Kidney (tissue), 14 donors: ENCODE results near the gene RALGPS1. TPM values are rescaled to one million over a fixed set of nuclear protein-coding genes. Genes with fewer than 3 reads are reported as not detected.

Source experiments
- DNase-seq, 5 donors: peaks; one replicate each; pipeline ENCODE4 v3.0.0-alpha.2; 2013 to 2020
- FAIRE-seq: peaks from 2 replicates; lab custom pipeline; 2012; peaks lifted over from hg19 to GRCh38; lab: Jason Lieb, UNC
- H3K27ac ChIP-seq, 2 donors: one replicate each; pipeline ENCODE4 v1.7.0; 2013; ENCODE audit warnings: low read depth in 2 of 2, low read length in 2 of 2, inconsistent platforms in 1 of 2
- H3K27me3 ChIP-seq: one replicate; pipeline ENCODE4 v1.7.1; 2013; ENCODE audit warnings: low read length, inconsistent platforms; ENCODE audit not compliant: control insufficient read depth, insufficient read depth
- H3K36me3 ChIP-seq, 3 donors: one replicate each; pipeline versions ENCODE4 v1.7.0 to v1.7.1; 2013; ENCODE audit warnings: low read length in 3 of 3, control low read depth in 1 of 3, inconsistent platforms in 1 of 3; ENCODE audit not compliant: insufficient read depth in 3 of 3, control insufficient read depth in 2 of 3
- H3K4me1 ChIP-seq, 3 donors: one replicate each; pipeline versions ENCODE4 v1.7.0 to v1.7.1; 2013; ENCODE audit warnings: low read length in 3 of 3, inconsistent platforms in 1 of 3, low read depth in 1 of 3; ENCODE audit not compliant: control insufficient read depth in 2 of 3, insufficient read depth in 2 of 3
- H3K4me3 ChIP-seq, 3 donors: one replicate each; pipeline versions ENCODE4 v1.7.0 to v1.8.1; 2013; ENCODE audit warnings: low read length in 3 of 3, control low read depth in 1 of 3, inconsistent platforms in 1 of 3
- H3K9ac ChIP-seq, 3 donors: one replicate each; pipeline versions ENCODE4 v1.7.0 to v1.7.1; 2013; ENCODE audit warnings: low read length in 3 of 3, control low read depth in 1 of 3, inconsistent platforms in 1 of 3
- H3K9me3 ChIP-seq, 3 donors: one replicate each; pipeline versions ENCODE4 v1.7.0 to v1.7.1; 2013; ENCODE audit warnings: low read length in 3 of 3, control low read depth in 1 of 3, inconsistent platforms in 1 of 3; ENCODE audit not compliant: control insufficient read depth in 2 of 3, insufficient read depth in 1 of 3
- CTCF ChIP-seq: IDR thresholded peaks from 3 replicates; pipeline ENCODE4 v1.5.1; 2012; ENCODE audit warnings: mild to moderate bottlenecking, moderate library complexity, borderline replicate concordance; ENCODE audit not compliant: insufficient read depth; ENCODE audit errors: extremely low read depth
- intact Hi-C: fragments of 100-400 bp; cut with DNase I; formaldehyde crosslinking; loops from one replicate; pipeline ENCODE4 v1.11.1; 2022
- polyA plus RNA-seq: library from polyadenylated mRNA; stranded (reverse); fragments of 350-450 nt; fragmentation: Illumina TruSeq; extraction: RNeasy Lipid Tissue Mini Kit (QIAGEN cat#74804); gene quantifications from one replicate; pipeline ENCODE4 v1.2.3, GENCODE V29; 2014; ENCODE audit warnings: low read depth, low replicate concordance; ENCODE audit not compliant: insufficient read depth
- total RNA-seq: library from RNA; stranded (reverse); fragmentation: NEBNext Ultra II Directional; extraction: Animal tissue kit (Norgen Biotek cat#: 25700); gene quantifications from one replicate; pipeline ENCODE4 v1.2.1, GENCODE V29; 2021
- donor health status: control.
- donor health status: control.
- donor health status: control.
- donor health status: control.
- donor health status: control.
- donor health status: DM: yes; HTN: yes; CAD: no.
- donor health status: Normal renal cell carcinoma (clear cell type).

RALGPS1 gene
- total and polyA plus RNA-seq, 2 donors from 2014 or later, result 9.4 to 25.2 TPM

- no peaks in the 10 kb centered on the region for H3K36me3 ChIP-seq
- peak in 2 of 5 donors; percentile 19 to 58 for DNase-seq
- H3K9me3 ChIP-seq, result no peaks in the 10 kb centered on the region
- TF ChIP-seq CTCF, result no peak
- H3K27ac ChIP-seq, result no peak overlapping the region
- intact Hi-C loops, result no loop called here
- no peak overlapping the region for H3K9ac ChIP-seq
- H3K27me3 ChIP-seq, result no peaks in the 10 kb centered on the region
- FAIRE-seq, result no peak
- H3K4me1 ChIP-seq, result peaks cover 0 to 13% (median 6%) of the 10 kb centered on the region in 3 donors
- H3K4me3 ChIP-seq, result no peak overlapping the region
Observed at GRCh38 chr9:127161081-127161624, 246.6 kb downstream of the RALGPS1 start.

DNA sequence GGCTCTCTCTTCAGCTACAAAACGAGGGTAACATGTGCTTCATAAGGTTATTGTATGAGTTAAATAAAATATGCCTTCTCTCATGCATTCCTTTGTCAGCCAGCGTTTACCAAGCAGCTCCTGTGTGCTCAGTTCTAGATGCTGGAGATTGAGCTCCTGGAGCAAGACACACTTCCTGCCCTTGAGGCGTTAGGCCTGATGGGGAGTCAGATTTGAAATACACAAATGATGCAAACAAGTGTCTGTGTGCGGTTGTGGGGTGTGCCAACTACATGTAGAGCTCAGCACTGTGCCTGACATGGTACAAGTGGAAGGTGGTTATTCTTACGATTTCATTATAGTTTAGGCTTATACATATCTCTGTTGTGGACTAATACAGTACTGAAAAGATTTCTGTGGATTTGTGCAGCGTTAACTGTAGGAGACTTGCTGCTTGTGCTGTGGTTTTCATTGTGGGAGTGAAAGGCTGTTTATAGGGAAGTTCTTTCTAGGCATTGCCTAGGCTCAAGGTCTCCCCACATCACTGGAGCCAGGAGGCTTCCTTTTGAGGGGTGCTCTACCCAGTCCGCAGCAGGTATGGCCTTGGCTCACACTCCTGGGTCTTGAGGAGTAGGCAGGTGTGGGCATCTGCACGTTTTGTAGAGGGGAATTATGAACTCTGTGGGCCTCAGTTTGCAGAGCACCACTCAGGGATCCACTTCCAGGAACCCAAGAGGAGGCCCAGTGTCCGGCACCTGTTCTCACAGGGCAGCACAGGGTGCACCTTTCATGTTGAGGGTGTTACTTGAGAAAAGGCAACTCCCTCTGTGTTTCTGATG, 247.7 kb downstream of the RALGPS1 start:
- no peak for TF ChIP-seq CTCF

DNA sequence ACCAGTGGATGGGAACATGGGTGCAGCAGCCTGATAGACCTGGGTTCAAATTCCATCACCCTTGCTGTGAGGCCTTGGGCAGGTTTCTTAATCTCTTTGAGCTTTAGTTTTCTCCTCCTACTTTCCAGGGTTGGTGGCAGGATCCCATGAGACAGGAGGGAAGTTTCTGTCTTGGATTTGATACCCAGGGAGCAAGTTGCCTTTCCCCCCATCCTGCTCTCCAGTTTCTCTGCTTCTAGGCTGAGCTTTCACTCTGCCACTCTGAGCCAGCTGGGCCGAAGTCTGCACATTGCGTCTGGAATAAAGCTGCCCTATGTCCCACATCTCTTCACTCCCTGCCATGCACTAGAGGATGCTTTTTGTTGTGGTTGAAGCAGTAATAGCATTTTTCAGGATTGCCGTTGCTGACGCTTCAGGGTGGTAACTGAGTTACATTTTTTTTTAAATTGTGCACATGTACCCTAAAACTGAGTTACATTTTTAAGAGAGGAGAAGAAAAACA, 248.3 kb downstream of the RALGPS1 start:
- Histone ChIP-seq H3K9ac (no peak overlapping the region), H3K27ac (no peak overlapping the region)
- no peak for FAIRE-seq

More for the DNA sequence above, 247.7 kb downstream of the RALGPS1 start:
- H3K27ac ChIP-seq, result no peak overlapping the region
- no peak for FAIRE-seq
- H3K4me3 ChIP-seq, result no peak overlapping the region
- no peaks in the 10 kb centered on the region for H3K27me3 ChIP-seq
- no peak overlapping the region for H3K9ac ChIP-seq
- peaks cover 0 to 13% (median 6%) of the 10 kb centered on the region in 3 donors for H3K4me1 ChIP-seq
- H3K36me3 ChIP-seq, result no peaks in the 10 kb centered on the region
- H3K9me3 ChIP-seq, result no peaks in the 10 kb centered on the region
- intact Hi-C loops, result no loop called here
- peak in 1 of 5 donors; percentile 35 for DNase-seq

More for the DNA sequence above, 248.3 kb downstream of the RALGPS1 start:
- intact Hi-C loops, result no loop called here
- DNase-seq, result peak in 1 of 5 donors; percentile 10
- Histone ChIP-seq H3K36me3 (no peaks in the 10 kb centered on the region), H3K27me3 (no peaks in the 10 kb centered on the region), H3K4me3 (no peak overlapping the region), H3K4me1 (peaks cover 0 to 13% (median 6%) of the 10 kb centered on the region in 3 donors), H3K9me3 (no peaks in the 10 kb centered on the region)
- TF ChIP-seq CTCF, result no peak
